GM13977 (cell line): ENCODE results near the gene CCNDBP1.

ENCODE experiments used
- DNase-seq: peaks from one replicate; pipeline ENCODE4 v3.0.0; 2012; ENCODE audit warnings: low spot score
- CTCF ChIP-seq: IDR thresholded peaks from 2 replicates; pipeline ENCODE4 v1.5.1; 2012; ENCODE audit warnings: mild to moderate bottlenecking, control low read depth; ENCODE audit not compliant: insufficient read depth; ENCODE audit errors: extremely low read depth, missing control alignments
- in situ Hi-C: fragments of 300-500 bp; cut with MboI; formaldehyde crosslinking; loops from one replicate; pipeline ENCODE4 v1.12.0; 2022; ENCODE audit warnings: low sequenced_read_pairs, low pct_unique_long_range_greater_than_20kb, mixed read lengths, inconsistent platforms; ENCODE audit not compliant: unreplicated experiment

CCNDBP1 gene

DNA sequence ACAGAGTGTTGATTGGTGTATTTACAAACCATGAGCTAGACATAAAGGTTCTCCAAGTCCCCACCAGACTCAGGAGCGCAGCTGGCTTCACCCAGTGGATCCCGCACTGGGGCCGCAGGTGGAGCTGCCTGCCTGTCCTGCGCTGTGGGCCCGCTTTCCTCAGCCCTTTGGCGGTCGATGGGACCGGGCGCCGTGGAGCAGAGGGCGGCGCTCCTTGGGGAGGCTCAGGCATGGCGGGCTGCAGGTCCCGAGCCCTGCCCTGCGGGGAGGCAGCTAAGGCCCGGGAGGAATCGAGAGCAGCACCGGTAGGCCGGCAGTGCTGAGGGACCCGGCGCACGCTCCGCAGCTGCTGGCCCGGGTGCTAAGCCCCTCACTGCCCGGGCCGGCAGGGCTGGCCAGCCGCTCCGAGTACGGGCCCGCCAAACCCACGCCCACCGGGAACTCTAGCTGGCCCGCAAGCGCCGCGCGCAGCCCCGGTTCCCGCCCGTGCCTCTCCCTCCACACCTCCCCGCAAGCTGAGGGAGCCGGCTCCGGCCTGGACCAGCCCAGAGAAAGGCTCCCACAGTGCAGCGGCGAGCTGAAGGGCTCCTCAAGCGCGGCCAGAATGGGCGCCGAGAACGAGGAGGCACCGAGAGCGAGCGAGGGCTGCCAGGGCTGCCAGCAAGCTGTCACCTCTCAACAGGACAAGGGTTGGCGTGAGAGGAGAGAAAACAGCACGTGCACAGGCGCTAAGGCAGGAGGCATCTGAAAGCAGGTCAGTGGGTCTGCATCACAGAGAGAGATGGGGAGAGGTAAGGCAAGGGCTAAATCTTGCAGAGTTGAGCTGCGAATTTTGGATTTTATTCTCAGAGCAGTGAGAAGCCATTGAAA, 41.5 kb downstream of the CCNDBP1 start:
- DNase-seq: no peak
- in situ Hi-C loops: no loop called here
- no peak for TF ChIP-seq CTCF

GRCh38 chr15:43229977-43230376, 44.8 kb downstream of the CCNDBP1 start:
- in situ Hi-C loops: loop anchor here (10.0 kb wide), 1 partner anchor 55 kb away; no protein-coding TSS in a partner anchor
- TF ChIP-seq CTCF: no peak
- DNase-seq: no peak

- DNase-seq: no peak
- TF ChIP-seq CTCF: no peak
- in situ Hi-C loops: loop anchor here (10.0 kb wide), 1 partner anchor 54 kb away; no protein-coding TSS in a partner anchor
These were observed 45.5 kb downstream of the CCNDBP1 start for GRCh38 chr15:43230640-43231115.

GRCh38 chr15:43232289-43232874, 47.2 kb downstream of the CCNDBP1 start:
- DNase-seq: no peak
- in situ Hi-C loops: loop anchor here (10.0 kb wide), 1 partner anchor 52 kb away; no protein-coding TSS in a partner anchor

GRCh38 chr15:43235536-43235935, 50.3 kb downstream of the CCNDBP1 start:
- in situ Hi-C loops: loop anchor here (10.0 kb wide), 1 partner anchor 49 kb away; no protein-coding TSS in a partner anchor
- no peak for TF ChIP-seq CTCF
- DNase-seq: no peak

More at GRCh38 chr15:43232289-43232874, 47.2 kb downstream of the CCNDBP1 start:
- TF ChIP-seq CTCF: no peak

DNA sequence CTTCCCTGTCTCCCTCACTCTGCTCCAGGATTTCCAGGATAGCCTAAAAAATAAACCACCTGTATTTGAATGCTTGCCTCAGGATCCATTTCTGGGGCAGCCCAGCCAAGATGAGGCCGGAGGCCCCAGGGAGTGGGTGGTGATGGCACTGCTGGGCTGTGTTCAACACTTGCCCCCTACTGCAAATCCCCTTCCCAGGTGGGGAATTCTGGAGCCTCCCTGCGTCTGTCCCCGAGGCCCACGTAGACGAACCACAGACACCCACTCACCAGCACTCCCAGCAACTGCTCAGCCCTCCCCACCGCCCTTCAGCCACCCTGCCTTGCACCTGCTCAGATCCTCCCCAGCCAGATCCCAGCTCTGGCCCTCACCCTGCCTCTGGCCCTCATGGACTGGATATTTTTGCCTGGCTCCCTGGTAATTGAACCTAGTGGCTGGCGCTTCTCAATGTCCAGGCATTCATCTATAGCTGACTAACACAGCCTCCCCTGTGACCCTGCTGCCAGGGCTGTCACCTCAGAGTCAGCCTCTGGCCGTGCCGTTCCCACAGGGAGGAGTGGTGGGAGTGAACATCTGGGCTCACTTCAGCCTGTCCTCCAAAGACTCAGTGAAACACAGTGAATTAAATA, 52.8 kb downstream of the CCNDBP1 start:
- TF ChIP-seq CTCF: no peak
- DNase-seq: no peak
- in situ Hi-C loops: loop anchor here (10.0 kb wide), 1 partner anchor 47 kb away; no protein-coding TSS in a partner anchor
